Effector memory CD8-positive, alpha-beta T cell (primary cell): ENCODE results near the gene RTEL1.

Source experiments
- ATAC-seq: fragments of 150-1000 bp; cut with Tn5 transposase; replicated peaks from 2 replicates; pipeline ENCODE4 v1.10.0; 2021; ENCODE audit warnings: mild to moderate bottlenecking, moderate library complexity
- DNase-seq, 3 experiments: peaks; one replicate each; pipeline ENCODE4 v3.0.0; 2021
- H3K27ac Mint-ChIP-seq, 2 donors: one replicate each; pipeline ENCODE4 v1.8.0; 2022; ENCODE audit warnings: mild to moderate bottlenecking in 2 of 2, mixed read lengths in 2 of 2, moderate library complexity in 2 of 2
- H3K27me3 Mint-ChIP-seq, 2 donors: one replicate each; pipeline ENCODE4 v1.8.0; 2022; ENCODE audit warnings: mixed read lengths in 2 of 2
- H3K36me3 Mint-ChIP-seq: one replicate; pipeline ENCODE4 v1.8.0; 2022; ENCODE audit warnings: mild to moderate bottlenecking, moderate library complexity, mixed read lengths; ENCODE audit not compliant: insufficient read depth
- H3K4me1 Mint-ChIP-seq, 2 donors: one replicate each; pipeline ENCODE4 v1.8.0; 2022; ENCODE audit warnings: low read depth in 2 of 2, mixed read lengths in 2 of 2
- H3K4me3 Mint-ChIP-seq, 2 donors: one replicate each; pipeline ENCODE4 v1.8.0; 2022; ENCODE audit warnings: mild to moderate bottlenecking in 2 of 2, mixed read lengths in 2 of 2, moderate library complexity in 2 of 2
- H3K9me3 Mint-ChIP-seq, 2 donors: one replicate each; pipeline ENCODE4 v1.8.0; 2022; ENCODE audit warnings: mixed read lengths in 2 of 2

Gene RTEL1

DNA sequence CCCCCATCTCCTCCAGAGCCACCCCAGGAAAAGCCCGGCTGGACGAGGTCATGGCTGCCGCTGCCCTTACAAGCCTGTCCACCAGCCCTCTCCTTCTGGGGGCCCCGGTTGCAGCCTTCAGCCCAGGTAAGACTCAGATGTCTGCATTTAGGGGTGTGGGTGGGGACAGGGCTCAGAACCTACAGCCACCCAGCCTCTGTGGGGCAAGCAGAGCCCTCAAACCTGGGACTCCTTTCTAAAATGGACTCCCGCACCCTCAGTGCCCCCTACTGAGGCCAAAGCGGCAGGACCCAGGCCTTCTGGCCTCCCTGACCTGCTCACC, 83.2 kb downstream of the RTEL1 start:
- peaks cover 1 to 11% of the 10 kb centered on the region in 2 donors for H3K4me1 Mint-ChIP-seq
- ATAC-seq (no peak), DNase-seq (no peak)
- H3K9me3 Mint-ChIP-seq: no peaks in the 10 kb centered on the region
- H3K27me3 Mint-ChIP-seq: no peaks in the 10 kb centered on the region
- H3K36me3 Mint-ChIP-seq: peaks cover 35% of the 10 kb centered on the region
- H3K27ac Mint-ChIP-seq: peak overlapping the region in 1 of 2 donors; percentile 49
- H3K4me3 Mint-ChIP-seq: peak overlapping the region; percentile 61 to 67

DNA sequence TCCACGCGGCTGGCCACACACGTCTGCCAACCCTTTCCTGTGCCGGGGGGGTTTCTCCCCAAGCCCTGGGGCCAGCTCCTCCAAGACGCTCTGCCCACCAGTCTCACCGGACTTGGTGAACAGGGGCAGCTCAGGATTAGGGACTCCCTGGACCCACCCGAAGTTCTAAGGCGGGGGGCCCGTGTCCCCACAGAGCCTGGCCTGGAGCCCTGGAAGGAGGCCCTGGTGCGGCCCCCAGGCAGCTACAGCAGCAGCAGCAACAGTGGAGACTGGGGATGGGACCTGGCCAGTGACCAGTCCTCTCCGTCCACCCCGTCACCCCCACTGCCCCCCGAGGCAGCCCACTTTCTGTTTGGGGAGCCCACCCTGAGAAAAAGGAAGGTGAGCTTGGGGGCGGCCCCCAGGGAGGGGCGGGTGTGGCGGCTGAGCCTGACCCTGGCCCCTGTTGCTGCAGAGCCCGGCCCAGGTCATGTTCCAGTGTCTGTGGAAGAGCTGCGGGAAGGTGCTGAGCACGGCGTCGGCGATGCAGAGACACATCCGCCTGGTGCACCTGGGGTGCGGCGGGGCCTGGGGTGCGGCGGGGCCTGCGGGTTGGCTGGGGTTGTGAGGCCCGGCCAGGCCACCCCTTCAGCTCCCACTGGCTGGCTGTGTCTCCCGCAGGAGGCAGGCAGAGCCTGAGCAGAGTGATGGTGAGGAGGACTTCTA, 83.7 kb downstream of the RTEL1 start:
- Mint-ChIP-seq H3K27ac (peak overlapping the region in 1 of 2 donors; percentile 49), H3K9me3 (no peaks in the 10 kb centered on the region), H3K4me3 (peak overlapping the region; percentile 61 to 67), H3K36me3 (peaks cover 30% of the 10 kb centered on the region), H3K4me1 (peaks cover 0 to 10% of the 10 kb centered on the region in 2 donors), H3K27me3 (no peaks in the 10 kb centered on the region)
- ATAC-seq (no peak), DNase-seq (no peak)

DNA sequence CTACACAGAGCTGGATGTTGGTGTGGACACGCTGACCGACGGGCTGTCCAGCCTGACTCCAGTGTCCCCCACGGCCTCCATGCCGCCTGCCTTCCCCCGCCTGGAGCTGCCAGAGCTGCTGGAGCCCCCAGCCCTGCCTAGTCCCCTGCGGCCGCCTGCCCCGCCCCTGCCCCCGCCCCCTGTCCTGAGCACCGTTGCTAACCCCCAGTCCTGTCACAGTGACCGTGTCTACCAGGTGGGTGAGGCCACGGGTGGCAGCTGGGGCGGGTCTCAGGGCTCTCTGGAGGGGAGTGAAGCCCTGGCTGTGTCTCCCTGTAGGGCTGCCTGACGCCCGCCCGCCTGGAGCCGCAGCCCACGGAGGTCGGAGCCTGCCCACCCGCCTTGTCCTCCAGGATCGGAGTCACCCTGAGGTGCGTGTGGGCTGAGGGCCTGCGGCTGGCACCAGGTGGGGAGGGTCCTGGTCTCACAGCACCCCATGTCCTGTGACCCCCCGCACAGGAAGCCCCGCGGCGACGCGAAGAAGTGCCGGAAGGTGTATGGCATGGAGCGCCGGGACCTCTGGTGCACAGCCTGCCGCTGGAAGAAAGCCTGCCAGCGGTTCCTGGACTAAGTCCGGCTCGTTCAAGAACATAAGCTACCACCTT, 84.4 kb downstream of the RTEL1 start:
- ATAC-seq (no peak), DNase-seq (no peak)
- H3K4me1 Mint-ChIP-seq: peaks cover 0 to 10% of the 10 kb centered on the region in 2 donors
- no peak overlapping the region for H3K4me3 Mint-ChIP-seq
- no peaks in the 10 kb centered on the region for H3K27me3 Mint-ChIP-seq
- H3K36me3 Mint-ChIP-seq: peaks cover 24% of the 10 kb centered on the region
- no peak overlapping the region for H3K27ac Mint-ChIP-seq
- H3K9me3 Mint-ChIP-seq: no peaks in the 10 kb centered on the region

DNA sequence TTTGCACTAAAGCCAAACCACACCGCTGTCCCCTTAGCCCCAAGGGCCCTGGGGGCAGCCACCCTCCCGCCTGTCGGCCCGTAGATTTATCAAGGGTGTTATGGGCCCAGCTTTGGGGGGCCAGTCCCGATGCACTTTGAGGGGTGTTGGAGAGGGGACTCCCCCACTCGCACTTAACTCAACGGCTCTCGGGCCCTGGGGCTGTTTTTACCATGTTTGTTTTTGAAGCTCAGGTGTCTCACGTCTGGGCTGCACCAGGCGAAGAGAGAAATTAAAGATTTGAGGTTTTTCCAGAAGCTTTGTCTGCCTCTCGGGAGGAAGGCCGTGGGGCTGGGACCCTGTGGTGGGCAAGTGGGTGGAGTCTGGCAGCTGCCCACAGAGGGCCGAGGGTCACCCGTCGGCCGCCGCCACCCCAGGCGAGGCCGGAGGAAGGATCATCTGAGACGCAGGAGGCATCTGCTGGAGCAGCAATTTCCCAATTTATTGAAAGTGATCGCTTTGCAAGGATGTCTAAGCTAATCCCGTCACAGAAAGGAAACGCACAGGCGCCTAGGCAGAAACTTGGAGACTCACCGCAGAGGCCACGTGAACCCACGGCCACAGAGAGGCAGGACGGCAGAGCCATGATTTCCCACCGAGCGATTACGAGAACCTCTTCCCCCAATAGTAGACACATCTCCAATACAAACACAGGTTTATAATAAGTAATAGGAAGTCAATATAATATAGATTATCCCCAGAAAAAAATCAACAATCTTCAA, 85.3 kb downstream of the RTEL1 start:
- no peak for DNase-seq
- Mint-ChIP-seq H3K4me3 (no peak overlapping the region), H3K9me3 (no peaks in the 10 kb centered on the region), H3K27me3 (no peaks in the 10 kb centered on the region), H3K27ac (no peak overlapping the region), H3K36me3 (peaks cover 20% of the 10 kb centered on the region), H3K4me1 (peaks cover 0 to 8% of the 10 kb centered on the region in 2 donors)
- ATAC-seq: no peak

DNA sequence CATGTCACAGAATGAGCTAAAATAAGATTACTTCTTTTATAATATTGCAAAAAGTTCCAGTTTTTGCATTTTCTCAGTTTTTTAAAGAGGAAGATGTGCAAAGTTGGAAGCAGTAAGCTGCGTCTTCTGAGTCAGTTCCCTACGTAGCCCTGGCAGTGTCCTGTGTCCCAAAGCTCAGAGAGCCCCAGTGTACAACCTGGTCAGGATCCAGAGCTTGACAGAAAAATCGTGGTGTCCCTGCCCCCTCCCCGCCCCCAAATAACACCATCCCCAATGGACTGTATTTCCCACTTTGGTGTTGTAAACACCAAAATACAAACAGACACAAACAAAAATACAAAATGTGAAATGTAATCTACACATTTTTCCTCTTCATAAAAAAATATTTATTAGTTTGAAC, 86.0 kb downstream of the RTEL1 start:
- DNase-seq (no peak), ATAC-seq (no peak)
- Mint-ChIP-seq H3K9me3 (no peaks in the 10 kb centered on the region), H3K27ac (no peak overlapping the region), H3K4me3 (no peak overlapping the region), H3K36me3 (peaks cover 14% of the 10 kb centered on the region), H3K27me3 (no peaks in the 10 kb centered on the region), H3K4me1 (peaks cover 4 to 9% of the 10 kb centered on the region in 2 donors)

DNA sequence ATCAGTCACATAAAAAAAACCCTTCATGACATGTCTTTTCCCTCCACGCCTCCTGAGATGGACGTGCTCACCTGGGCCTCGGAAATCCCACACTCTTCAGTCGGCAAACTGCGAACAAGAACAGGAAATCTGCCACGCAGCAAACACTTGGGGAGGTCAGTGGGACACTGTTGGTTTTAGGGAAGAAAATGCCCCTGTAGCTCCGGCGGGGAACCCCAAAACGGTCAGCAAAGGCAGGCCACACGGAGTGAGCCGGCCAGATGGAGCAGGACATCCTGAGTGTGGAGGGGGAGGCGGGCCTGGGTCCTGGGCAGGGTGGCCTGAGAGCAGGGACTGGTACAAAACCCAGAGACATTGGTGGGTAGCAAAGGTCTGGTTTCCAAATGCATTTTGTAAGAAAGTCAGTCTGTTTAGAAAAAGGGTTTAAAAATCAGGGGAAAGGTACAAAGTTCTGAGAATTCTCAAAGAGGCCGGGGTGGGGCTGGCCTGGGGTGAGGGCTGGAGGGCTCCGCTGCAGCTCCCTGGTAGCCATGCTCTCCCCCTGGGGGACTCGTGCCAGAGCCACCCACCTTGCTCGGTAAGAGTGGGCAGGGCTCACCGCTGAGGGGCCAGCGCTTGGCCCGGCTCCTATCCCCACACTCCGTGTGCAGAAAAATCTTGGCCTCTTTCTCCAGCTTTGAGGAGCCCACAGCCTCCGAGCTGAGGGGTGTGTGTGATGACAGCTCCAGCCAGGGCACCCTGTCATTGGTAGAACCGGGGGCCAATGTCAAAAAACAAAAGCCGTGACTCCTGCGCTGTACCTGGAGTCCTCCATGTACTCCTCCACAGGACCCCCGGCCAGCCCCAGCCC, 86.7 kb downstream of the RTEL1 start:
- ATAC-seq (no peak), DNase-seq (no peak)
- peak overlapping the region in 1 of 2 donors; percentile 49 for H3K27ac Mint-ChIP-seq
- H3K9me3 Mint-ChIP-seq: no peaks in the 10 kb centered on the region
- H3K4me3 Mint-ChIP-seq: no peak overlapping the region
- no peaks in the 10 kb centered on the region for H3K27me3 Mint-ChIP-seq
- peaks cover 4 to 11% of the 10 kb centered on the region in 2 donors for H3K4me1 Mint-ChIP-seq
- H3K36me3 Mint-ChIP-seq: peaks cover 14% of the 10 kb centered on the region

DNA sequence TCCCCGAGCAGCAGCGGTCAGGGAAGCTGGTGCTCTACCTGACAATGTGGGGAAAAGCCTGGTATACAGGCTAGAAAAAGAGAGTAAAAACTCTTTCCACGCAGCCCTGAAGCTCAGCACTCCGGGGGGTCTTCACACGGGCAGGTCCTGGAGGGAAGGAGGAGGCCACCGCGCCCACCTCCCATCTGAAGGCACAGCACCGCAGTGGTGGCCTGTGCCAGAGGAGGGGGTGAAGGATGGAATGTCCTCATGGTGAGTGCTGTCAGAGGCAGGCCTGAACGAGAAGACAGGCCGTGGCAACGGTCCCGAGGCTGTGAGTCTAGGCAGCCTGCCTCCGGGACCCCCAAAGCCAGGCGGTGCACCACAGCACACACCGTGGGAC, 87.3 kb downstream of the RTEL1 start:
- no peak overlapping the region for H3K4me3 Mint-ChIP-seq
- no peak for DNase-seq
- no peaks in the 10 kb centered on the region for H3K9me3 Mint-ChIP-seq
- H3K4me1 Mint-ChIP-seq: peaks cover 4 to 11% of the 10 kb centered on the region in 2 donors
- ATAC-seq: no peak
- no peak overlapping the region for H3K27ac Mint-ChIP-seq
- H3K27me3 Mint-ChIP-seq: no peaks in the 10 kb centered on the region
- peaks cover 14% of the 10 kb centered on the region for H3K36me3 Mint-ChIP-seq
